Measurements from ENCODE around the gene TMCC1. TPM values are rescaled to one million over a fixed set of nuclear protein-coding genes. Genes with fewer than 3 reads are reported as not detected.

Gene TMCC1
- total RNA-seq, 2 donors from 2014 or later = 10.1 to 13.2 TPM

DNA sequence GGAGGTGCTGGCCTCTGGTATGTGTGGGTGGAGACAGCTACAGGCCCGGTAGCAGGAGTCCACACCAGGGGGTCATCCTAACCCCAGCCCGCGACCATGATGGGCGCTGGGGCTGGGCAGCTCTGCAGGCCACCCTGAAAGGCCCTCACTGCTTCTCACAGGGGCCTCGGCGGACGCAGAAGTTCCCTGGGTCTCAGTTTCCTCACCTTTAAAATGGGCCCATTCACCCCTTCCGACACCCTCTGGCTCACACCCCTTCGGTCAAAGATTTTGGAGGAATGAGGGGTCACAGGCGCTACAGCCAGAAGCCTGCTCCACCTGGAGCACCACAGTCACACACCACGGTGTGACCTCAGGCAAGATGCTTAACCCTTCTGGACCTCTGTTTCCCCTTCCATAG lies 295.0 kb downstream of the TMCC1 start:
- WGBS, 2 donors = 74 to 92% methylated on average over 10 to 11 of the region's 11 CpGs
- H3K4me3 ChIP-seq = no peak overlapping the region
- no peaks in the 10 kb centered on the region for H3K36me3 ChIP-seq (replicated peaks in 1 of 2; ENCODE audit: insufficient read depth in 1 of 2, low read depth in 2 of 2)
- H3K27me3 ChIP-seq = no peaks in the 10 kb centered on the region
- no peaks in the 10 kb centered on the region for H3K9me3 ChIP-seq
- TF ChIP-seq CTCF (IDR thresholded peaks at IDR 0.05) (no peak), POLR2A (IDR thresholded peaks at IDR 0.05) (no peak)
- H3K4me1 ChIP-seq = peaks cover 64% of the 10 kb centered on the region
- no peak for DNase-seq
- H3K27ac ChIP-seq = peak overlapping the region in 1 of 4 donors; percentile 37
- intact Hi-C loops (cut with DNase I) = no loop called here
- no peak for ATAC-seq

GRCh38 chr3:129598000-129598381 lies 295.5 kb downstream of the TMCC1 start:
- no peak for TF ChIP-seq POLR2A (IDR thresholded peaks at IDR 0.05)
- TF ChIP-seq CTCF (IDR thresholded peaks at IDR 0.05) = no peak
- Histone ChIP-seq H3K4me3 (no peak overlapping the region), H3K4me1 (peaks cover 64% of the 10 kb centered on the region), H3K9me3 (no peaks in the 10 kb centered on the region), H3K27me3 (no peaks in the 10 kb centered on the region), H3K36me3 (replicated peaks in 1 of 2; ENCODE audit: insufficient read depth in 1 of 2, low read depth in 2 of 2) (no peaks in the 10 kb centered on the region), H3K27ac (peak overlapping the region in 3 of 4 donors; percentile 26 to 61 (median 57))
- intact Hi-C loops (cut with DNase I) = no loop called here
- ATAC-seq = no peak
- WGBS, 2 donors = 79 to 92% methylated on average over 4 to 5 of the region's 5 CpGs
- no peak for DNase-seq

Small RNA genes within 50 kb of the gene (small RNA-seq; reads per million reads assigned to genes)
- not detected for gene RF00026
- gene RNY3P13 = not detected

Other genes starting within 250 kb of the TMCC1 start
- not detected for gene TRH, start 81.0 kb upstream of the TMCC1 start, total RNA-seq
- not detected for gene ALG1L2, start 188.1 kb upstream of the TMCC1 start, total RNA-seq